Activated CD4-positive, alpha-beta memory T cell treated with anti-CD3 and anti-CD28 coated beads for 36 hours (primary cell): ENCODE data around the gene RDH12. TPM values are rescaled to one million over a fixed set of nuclear protein-coding genes. Genes with fewer than 3 reads are reported as not detected.

Source experiments
- CTCF ChIA-PET: fragments of 350-600 bp; sonication (Branson Sonifier 250); formaldehyde crosslinking; loops from one replicate; lab custom pipeline; 2021; ENCODE audit warnings: antibody characterized with exemption, inconsistent platforms; lab: Charles Lee
- POLR2A ChIA-PET: fragments of 350-600 bp; sonication (Branson Sonifier 250); formaldehyde crosslinking; loops from one replicate; lab custom pipeline; 2021; ENCODE audit warnings: antibody characterized with exemption; lab: Charles Lee
- DNase-seq: peaks from one replicate; pipeline ENCODE4 v3.0.0-alpha.2; 2020
- H3K27ac Mint-ChIP-seq: one replicate; pipeline ENCODE4 v1.8.0; 2021; ENCODE audit warnings: mixed read lengths
- H3K27me3 Mint-ChIP-seq: one replicate; pipeline ENCODE4 v1.8.0; 2021; ENCODE audit warnings: mixed read lengths
- H3K36me3 Mint-ChIP-seq: one replicate; pipeline ENCODE4 v1.8.0; 2021; ENCODE audit warnings: mixed read lengths
- H3K4me1 Mint-ChIP-seq: one replicate; pipeline ENCODE4 v1.8.0; 2021; ENCODE audit warnings: low read depth, mixed read lengths
- H3K4me3 Mint-ChIP-seq: one replicate; pipeline ENCODE4 v1.8.0; 2021; ENCODE audit warnings: mild to moderate bottlenecking, mixed read lengths
- H3K9me3 Mint-ChIP-seq: one replicate; pipeline ENCODE4 v1.8.0; 2021; ENCODE audit warnings: mixed read lengths
- intact Hi-C: fragments of 100-400 bp; cut with micrococcal nuclease; formaldehyde crosslinking; loops from one replicate; pipeline ENCODE4 v1.15.1; 2023
- total RNA-seq, 2 experiments: library from RNA; stranded (reverse); gene quantifications; one replicate each; pipeline ENCODE4 v1.2.3, GENCODE V29; 2021

Gene RDH12
- total RNA-seq, 2 experiments from 2014 or later: not detected

- Mint-ChIP-seq H3K27me3 (no peaks in the 10 kb centered on the region), H3K4me3 (peak overlapping the region; percentile 83), H3K36me3 (peaks cover 16% of the 10 kb centered on the region), H3K27ac (peak overlapping the region; percentile 83), H3K4me1 (peaks cover 45% of the 10 kb centered on the region), H3K9me3 (no peaks in the 10 kb centered on the region)
- no peak for DNase-seq
- ChIA-PET POLR2A (interaction anchor here (0.9 to 1.3 kb wide), 4 partner anchors 18 to 315 kb away, joined by 3 to 7 read pairs (median 4); partner anchors contain the start of genes ATP6V1D, EIF2S1 and RDH11), CTCF (interaction anchor here (0.8 to 2.9 kb wide), 5 partner anchors 19 to 1141 kb away, joined by 3 to 17 read pairs (median 3); partner anchors contain the start of gene PIGH)
- intact Hi-C loops: no loop called here
Measured at GRCh38 chr14:67675219-67675582, 26.5 kb upstream of the RDH12 start.

- no peaks in the 10 kb centered on the region for H3K27me3 Mint-ChIP-seq
- intact Hi-C loops: no loop called here
- ChIA-PET CTCF (interaction anchor here (0.6 to 1.9 kb wide), 2 partner anchors 12 to 71 kb away, joined by 3 to 5 read pairs; no protein-coding TSS in a partner anchor), POLR2A (interaction anchor here (3.3 kb wide), 1 partner anchor 16 kb away, joined by 16 read pairs; the partner anchor contains the start of gene RDH11)
- H3K9me3 Mint-ChIP-seq: no peaks in the 10 kb centered on the region
- H3K36me3 Mint-ChIP-seq: peaks cover 38% of the 10 kb centered on the region
- DNase-seq: no peak
- peaks cover 33% of the 10 kb centered on the region for H3K4me1 Mint-ChIP-seq
- no peak overlapping the region for H3K27ac Mint-ChIP-seq
- no peak overlapping the region for H3K4me3 Mint-ChIP-seq
Measured at GRCh38 chr14:67679006-67679405, 22.7 kb upstream of the RDH12 start.

GRCh38 chr14:67680121-67680602, 21.5 kb upstream of the RDH12 start:
- H3K4me3 Mint-ChIP-seq: no peak overlapping the region
- H3K27ac Mint-ChIP-seq: peak overlapping the region; percentile 64
- CTCF ChIA-PET: interaction anchor here (1.0 to 1.9 kb wide), 2 partner anchors 13 to 23 kb away, joined by 3 to 5 read pairs; no protein-coding TSS in a partner anchor
- H3K36me3 Mint-ChIP-seq: peaks cover 46% of the 10 kb centered on the region
- H3K4me1 Mint-ChIP-seq: peaks cover 42% of the 10 kb centered on the region
- POLR2A ChIA-PET: interaction anchor here (0.5 to 3.3 kb wide), 2 partner anchors 12 to 15 kb away, joined by 3 to 16 read pairs; partner anchors contain the start of gene RDH11
- H3K27me3 Mint-ChIP-seq: no peaks in the 10 kb centered on the region
- H3K9me3 Mint-ChIP-seq: no peaks in the 10 kb centered on the region
- intact Hi-C loops: loop anchor here (1.0 to 5.0 kb wide), 2 partner anchors 15 to 318 kb away; partner anchors contain the start of genes EIF2S1 and RDH11
- peak; percentile 47 for DNase-seq

- Mint-ChIP-seq H3K4me1 (peaks cover 37% of the 10 kb centered on the region), H3K4me3 (no peak overlapping the region), H3K27ac (no peak overlapping the region), H3K27me3 (no peaks in the 10 kb centered on the region), H3K36me3 (peaks cover 53% of the 10 kb centered on the region), H3K9me3 (no peaks in the 10 kb centered on the region)
- no peak for DNase-seq
- intact Hi-C loops: loop anchor here (1.0 to 5.0 kb wide), 2 partner anchors 14 to 319 kb away; partner anchors contain the start of genes EIF2S1 and RDH11
- ChIA-PET POLR2A (interaction anchor here (3.3 kb wide), 1 partner anchor 14 kb away, joined by 16 read pairs; the partner anchor contains the start of gene RDH11), CTCF (interaction anchor here (1.4 to 1.9 kb wide), 2 partner anchors 14 to 22 kb away, joined by 3 to 5 read pairs; no protein-coding TSS in a partner anchor)
Measured at GRCh38 chr14:67680941-67681340, 20.7 kb upstream of the RDH12 start.

- Mint-ChIP-seq H3K36me3 (peaks cover 64% of the 10 kb centered on the region), H3K27me3 (no peaks in the 10 kb centered on the region), H3K4me3 (no peak overlapping the region), H3K4me1 (peaks cover 31% of the 10 kb centered on the region), H3K9me3 (no peaks in the 10 kb centered on the region), H3K27ac (peak overlapping the region; percentile 0)
- intact Hi-C loops: loop anchor here (5.0 kb wide), 1 partner anchor 322 kb away; the partner anchor contains the start of gene EIF2S1
- POLR2A ChIA-PET: interaction anchor here (2.3 kb wide), 1 partner anchor 11 kb away, joined by 7 read pairs; the partner anchor contains the start of gene RDH11
- CTCF ChIA-PET: interaction anchor here (1.0 kb wide), 1 partner anchor 15 kb away, joined by 3 read pairs; no protein-coding TSS in a partner anchor
- DNase-seq: no peak
Measured at GRCh38 chr14:67683842-67684241, 17.8 kb upstream of the RDH12 start.

- POLR2A ChIA-PET: no interaction called here
Measured at GRCh38 chr14:67690011-67690410, 11.7 kb upstream of the RDH12 start.

GRCh38 chr14:67694791-67695393, 6.8 kb upstream of the RDH12 start:
- H3K9me3 Mint-ChIP-seq: no peaks in the 10 kb centered on the region
- peaks cover 24% of the 10 kb centered on the region for H3K4me1 Mint-ChIP-seq
- no peaks in the 10 kb centered on the region for H3K27me3 Mint-ChIP-seq
- H3K27ac Mint-ChIP-seq: peak overlapping the region; percentile 93
- intact Hi-C loops: loop anchor here (1.0 to 10.0 kb wide), 7 partner anchors 15 to 1457 kb away; partner anchors contain the start of genes ARG2, DCAF5, PALS1 and PIGH
- H3K36me3 Mint-ChIP-seq: peaks cover 25% of the 10 kb centered on the region
- ChIA-PET POLR2A (interaction anchor here (1.0 to 2.9 kb wide), 10 partner anchors 9 to 335 kb away, joined by 3 to 16 read pairs (median 6); partner anchors contain the start of genes ATP6V1D, EIF2S1, PIGH and ZFYVE26), CTCF (interaction anchor here (1.0 to 4.9 kb wide), 9 partner anchors 10 to 335 kb away, joined by 3 to 43 read pairs (median 4); partner anchors contain the start of genes ATP6V1D, EIF2S1, PIGH and VTI1B)
- H3K4me3 Mint-ChIP-seq: peak overlapping the region; percentile 90
- DNase-seq: peak; percentile 88

More at GRCh38 chr14:67690011-67690410, 11.7 kb upstream of the RDH12 start:
- no peak for DNase-seq
- CTCF ChIA-PET: no interaction called here
- Mint-ChIP-seq H3K27ac (no peak overlapping the region), H3K4me1 (peaks cover 22% of the 10 kb centered on the region), H3K27me3 (no peaks in the 10 kb centered on the region), H3K9me3 (no peaks in the 10 kb centered on the region), H3K4me3 (no peak overlapping the region), H3K36me3 (peaks cover 63% of the 10 kb centered on the region)
- intact Hi-C loops: loop anchor here (10.0 kb wide), 1 partner anchor 445 kb away; the partner anchor contains the start of gene PALS1

- Mint-ChIP-seq H3K9me3 (no peaks in the 10 kb centered on the region), H3K27me3 (no peaks in the 10 kb centered on the region), H3K27ac (peak within 1 kb of the TSS; percentile 93), H3K4me1 (peaks cover 24% of the 10 kb centered on the region), H3K36me3 (peaks cover 20% of the 10 kb centered on the region), H3K4me3 (peak within 1 kb of the TSS; percentile 90)
- intact Hi-C loops: loop anchor here (1.0 to 10.0 kb wide), 7 partner anchors 15 to 1457 kb away; partner anchors contain the start of genes ARG2, DCAF5, PALS1 and PIGH
- peak; percentile 91 for DNase-seq
- CTCF ChIA-PET: interaction anchor here (0.8 to 4.9 kb wide), 9 partner anchors 9 to 335 kb away, joined by 3 to 43 read pairs (median 4); partner anchors contain the start of genes ATP6V1D, EIF2S1, PIGH and VTI1B
- POLR2A ChIA-PET: interaction anchor here (0.6 to 2.9 kb wide), 13 partner anchors 9 to 336 kb away, joined by 3 to 16 read pairs (median 5); partner anchors contain the start of genes ATP6V1D, EIF2S1, PIGH and ZFYVE26
Measured at GRCh38 chr14:67695394-67695949, 6.2 kb upstream of the RDH12 start, which contains the start of gene RDH11. RDH11 (minus strand) TSS chr14:67695764; CDS start chr14:67695703, 61 bp downstream.

GRCh38 chr14:67697006-67697405, 4.7 kb upstream of the RDH12 start:
- intact Hi-C loops: loop anchor here (5.0 to 10.0 kb wide), 2 partner anchors 452 to 1455 kb away; partner anchors contain the start of genes DCAF5 and PALS1
- H3K36me3 Mint-ChIP-seq: peaks cover 9% of the 10 kb centered on the region
- H3K4me3 Mint-ChIP-seq: no peak overlapping the region
- ChIA-PET CTCF (interaction anchor here (0.9 to 1.0 kb wide), 2 partner anchors 78 to 269 kb away, joined by 3 read pairs; no protein-coding TSS in a partner anchor), POLR2A (no interaction called here)
- H3K9me3 Mint-ChIP-seq: no peaks in the 10 kb centered on the region
- H3K27me3 Mint-ChIP-seq: no peaks in the 10 kb centered on the region
- peaks cover 24% of the 10 kb centered on the region for H3K4me1 Mint-ChIP-seq
- H3K27ac Mint-ChIP-seq: no peak overlapping the region
- DNase-seq: no peak

GRCh38 chr14:67698179-67698578, 3.5 kb upstream of the RDH12 start:
- H3K4me3 Mint-ChIP-seq: no peak overlapping the region
- DNase-seq: no peak
- H3K4me1 Mint-ChIP-seq: peaks cover 16% of the 10 kb centered on the region
- H3K9me3 Mint-ChIP-seq: no peaks in the 10 kb centered on the region
- POLR2A ChIA-PET: no interaction called here
- no peaks in the 10 kb centered on the region for H3K27me3 Mint-ChIP-seq
- peaks cover 3% of the 10 kb centered on the region for H3K36me3 Mint-ChIP-seq
- intact Hi-C loops: loop anchor here (5.0 to 10.0 kb wide), 2 partner anchors 453 to 1454 kb away; partner anchors contain the start of genes DCAF5 and PALS1
- no peak overlapping the region for H3K27ac Mint-ChIP-seq
- CTCF ChIA-PET: interaction anchor here (1.5 kb wide), 1 partner anchor 79 kb away, joined by 5 read pairs; no protein-coding TSS in a partner anchor
